BJ (cell line): Measurements from ENCODE around the gene CLEC16A. TPM values are rescaled to one million over a fixed set of nuclear protein-coding genes. Genes with fewer than 3 reads are reported as not detected.

Source experiments
- CTCF ChIA-PET: fragments of 350-600 bp; formaldehyde crosslinking; extraction: SDS; loops from one replicate; lab custom pipeline; 2021; ENCODE audit warnings: antibody characterized with exemption, inconsistent platforms; lab: Yijun Ruan, JAX
- POLR2A ChIA-PET: fragments of 300-600 bp; sonication (Branson Sonifier 250); formaldehyde crosslinking; extraction: SDS; loops from one replicate; lab custom pipeline; 2021; ENCODE audit warnings: antibody characterized with exemption; lab: Charles Lee
- DNase-seq: peaks from one replicate; pipeline ENCODE4 v3.0.0-alpha.2; 2011; ENCODE audit warnings: low read depth
- H3K27me3 ChIP-seq: 2 replicates; pipeline ENCODE4 v1.6.0; 2011; ENCODE audit warnings: low read length; ENCODE audit not compliant: control insufficient read depth, insufficient read depth
- H3K36me3 ChIP-seq: 2 replicates; pipeline ENCODE4 v1.5.1; 2011; ENCODE audit warnings: low read length; ENCODE audit not compliant: control insufficient read depth, insufficient read depth
- H3K4me3 ChIP-seq: 2 replicates; pipeline ENCODE4 v1.5.1; 2011; ENCODE audit warnings: low read depth, mild to moderate bottlenecking, control low read depth, low read length
- polyA plus RNA-seq: library from polyadenylated mRNA; depleted of rRNA; stranded (reverse); fragments of >200 nt; gene quantifications from 2 replicates; pipeline ENCODE4 v1.2.3, GENCODE V29; 2011
- TF ChIP-seq, protein P1 (sequence below): IDR thresholded peaks from 2 replicates; pipeline ENCODE4 v1.5.1; 2011; ENCODE audit warnings: low read depth, mild to moderate bottlenecking, control low read depth, inconsistent platforms, low read length, moderate library complexity; ENCODE audit not compliant: insufficient read depth

The CLEC16A gene
- polyA plus RNA-seq, 1 experiment, result 8.7 TPM

- TF ChIP-seq, protein P1, sequence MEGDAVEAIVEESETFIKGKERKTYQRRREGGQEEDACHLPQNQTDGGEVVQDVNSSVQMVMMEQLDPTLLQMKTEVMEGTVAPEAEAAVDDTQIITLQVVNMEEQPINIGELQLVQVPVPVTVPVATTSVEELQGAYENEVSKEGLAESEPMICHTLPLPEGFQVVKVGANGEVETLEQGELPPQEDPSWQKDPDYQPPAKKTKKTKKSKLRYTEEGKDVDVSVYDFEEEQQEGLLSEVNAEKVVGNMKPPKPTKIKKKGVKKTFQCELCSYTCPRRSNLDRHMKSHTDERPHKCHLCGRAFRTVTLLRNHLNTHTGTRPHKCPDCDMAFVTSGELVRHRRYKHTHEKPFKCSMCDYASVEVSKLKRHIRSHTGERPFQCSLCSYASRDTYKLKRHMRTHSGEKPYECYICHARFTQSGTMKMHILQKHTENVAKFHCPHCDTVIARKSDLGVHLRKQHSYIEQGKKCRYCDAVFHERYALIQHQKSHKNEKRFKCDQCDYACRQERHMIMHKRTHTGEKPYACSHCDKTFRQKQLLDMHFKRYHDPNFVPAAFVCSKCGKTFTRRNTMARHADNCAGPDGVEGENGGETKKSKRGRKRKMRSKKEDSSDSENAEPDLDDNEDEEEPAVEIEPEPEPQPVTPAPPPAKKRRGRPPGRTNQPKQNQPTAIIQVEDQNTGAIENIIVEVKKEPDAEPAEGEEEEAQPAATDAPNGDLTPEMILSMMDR, result no peak
- H3K36me3 ChIP-seq, result peaks cover 3% of the 10 kb centered on the region; the same call in 1 of the 2 replicates
- H3K27me3 ChIP-seq, result no peaks in the 10 kb centered on the region
- ChIA-PET POLR2A (interaction anchor here (0.5 kb wide), 1 partner anchor 273 kb away, joined by 3 read pairs; no protein-coding TSS in a partner anchor), CTCF (interaction anchor here (0.9 to 1.9 kb wide), 2 partner anchors 17 to 34 kb away, joined by 3 to 5 read pairs; no protein-coding TSS in a partner anchor)
- no peak overlapping the region for H3K4me3 ChIP-seq
- DNase-seq, result no peak
Observed at GRCh38 chr16:11024333-11025053, 80.1 kb downstream of the CLEC16A start.

- ChIA-PET CTCF (interaction anchor here (1.9 kb wide), 1 partner anchor 18 kb away, joined by 5 read pairs; no protein-coding TSS in a partner anchor), POLR2A (interaction anchor here (0.5 kb wide), 2 partner anchors 273 to 1984 kb away, joined by 3 to 5 read pairs; no protein-coding TSS in a partner anchor)
- TF ChIP-seq, protein P1, result no peak
- Histone ChIP-seq H3K36me3 (peaks cover 3% of the 10 kb centered on the region; the same call in 1 of the 2 replicates), H3K27me3 (no peaks in the 10 kb centered on the region), H3K4me3 (no peak overlapping the region)
- DNase-seq, result no peak
Observed at GRCh38 chr16:11025120-11025531, 80.8 kb downstream of the CLEC16A start.

GRCh38 chr16:11029948-11030347, 85.6 kb downstream of the CLEC16A start:
- H3K4me3 ChIP-seq, result no peak overlapping the region
- no peaks in the 10 kb centered on the region for H3K27me3 ChIP-seq
- POLR2A ChIA-PET, result no interaction called here
- CTCF ChIA-PET, result no interaction called here
- TF ChIP-seq, protein P1, result no peak
- peaks cover 1% of the 10 kb centered on the region; the same call in 1 of the 2 replicates for H3K36me3 ChIP-seq
- no peak for DNase-seq

DNA sequence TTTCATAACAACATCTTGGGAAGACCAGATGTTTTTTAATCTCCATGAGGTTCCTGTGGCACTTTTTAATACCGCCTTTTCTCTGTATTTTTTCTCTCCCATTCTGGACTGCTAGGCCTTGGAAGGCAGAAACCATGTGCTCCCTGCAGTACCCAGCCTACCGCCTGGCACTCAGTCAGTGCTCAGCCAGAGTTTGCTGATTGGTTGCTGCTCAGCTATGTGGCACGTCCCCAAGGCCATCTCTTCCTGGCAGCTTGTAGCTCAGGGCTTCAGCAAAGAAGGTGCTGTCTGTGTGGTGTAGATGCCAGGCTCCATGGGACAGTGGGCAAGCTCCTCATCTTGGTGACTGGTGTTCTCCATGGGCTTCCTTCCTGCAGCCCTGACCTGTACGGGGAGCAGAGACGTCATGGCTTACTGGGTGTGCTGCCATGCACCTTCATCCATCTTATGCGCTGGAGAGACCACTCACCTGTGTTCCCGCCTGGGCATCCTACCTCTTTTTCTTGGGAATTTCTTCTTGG, 86.7 kb downstream of the CLEC16A start:
- CTCF ChIA-PET, result no interaction called here
- Histone ChIP-seq H3K4me3 (no peak overlapping the region), H3K36me3 (peaks cover 2% of the 10 kb centered on the region; the same call in 1 of the 2 replicates), H3K27me3 (no peaks in the 10 kb centered on the region)
- no peak for DNase-seq
- TF ChIP-seq, protein P1, result no peak
- POLR2A ChIA-PET, result no interaction called here
